OCI-LY1 (cell line): Measurements from ENCODE around the gene CYB5RL.

ENCODE experiments used
- CTCF ChIP-seq: fragments of 200-600 bp; sonication (generic), shearing (Covaris generic); IDR thresholded peaks from 2 replicates; pipeline ENCODE4 v1.5.1; 2017; ENCODE audit warnings: mild to moderate bottlenecking, antibody characterized with exemption, low read length, moderate library complexity, mixed read lengths
- EZH2 ChIP-seq: fragments of 200-600 bp; sonication (generic), shearing (Covaris generic); IDR thresholded peaks from 2 replicates; pipeline ENCODE4 v1.8.0; 2017; ENCODE audit warnings: borderline replicate concordance, mixed run types, mild to moderate bottlenecking, antibody characterized with exemption, low read length, moderate library complexity, mixed read lengths

GRCh38 chr1:54152696-54153095 is 47.1 kb downstream of the CYB5RL start, which contains the start of gene CDCP2:
- TF ChIP-seq CTCF = no peak
- no peak for TF ChIP-seq EZH2
